Gastroesophageal sphincter (tissue), 4 donors: ENCODE results near the gene KRTAP1-5. TPM values are rescaled to one million over a fixed set of nuclear protein-coding genes. Genes with fewer than 3 reads are reported as not detected.

Experiments
- ATAC-seq: fragments of 150-250 bp; one replicate; pipeline ENCODE4 v1.9.1; 2016; ENCODE audit warnings: mild to moderate bottlenecking, moderate library complexity
- H3K27ac ChIP-seq, 4 donors: fragments of 200-600 bp; sonication (generic) in 3 of 4; 1 replicate in 3 of 4; 2 replicates in 1 of 4; pipeline ENCODE4 v1.5.1; 2016 to 2019
- H3K27me3 ChIP-seq: fragments of 200-600 bp; sonication (generic); one replicate; pipeline ENCODE4 v1.5.1; 2019
- H3K36me3 ChIP-seq, 2 donors: fragments of 200-600 bp; sonication (generic); one replicate each; pipeline ENCODE4 v1.5.1; 2019; ENCODE audit warnings: control low read depth in 1 of 2
- H3K4me1 ChIP-seq, 3 donors: fragments of 200-600 bp; sonication (generic); 1 replicate in 2 of 3; 2 replicates in 1 of 3; pipeline ENCODE4 v1.5.1; 2016 to 2019; ENCODE audit warnings: control low read depth in 2 of 3
- H3K4me3 ChIP-seq, 2 donors: fragments of 200-600 bp; sonication (generic); one replicate each; pipeline ENCODE4 v1.5.1; 2019; ENCODE audit warnings: mild to moderate bottlenecking in 1 of 2, moderate library complexity in 1 of 2
- H3K9me3 ChIP-seq, 3 donors: fragments of 200-600 bp; sonication (generic); one replicate each; pipeline ENCODE4 v1.5.1; 2017 to 2019; ENCODE audit warnings: control low read depth in 2 of 3
- EP300 ChIP-seq: sonication (generic); formaldehyde crosslinking; IDR thresholded peaks from one replicate; pipeline ENCODE4 v1.6.1; 2017; ENCODE audit warnings: antibody characterized with exemption, mild to moderate bottlenecking
- POLR2A ChIP-seq, 2 donors: fragments of 450-650 bp; IDR thresholded peaks; one replicate each; pipeline ENCODE4 v1.6.1; 2017; ENCODE audit warnings: antibody characterized with exemption in 2 of 2, mild to moderate bottlenecking in 2 of 2, moderate library complexity in 1 of 2
- POLR2AphosphoS5 ChIP-seq: sonication (generic); formaldehyde crosslinking; IDR thresholded peaks from one replicate; pipeline ENCODE4 v1.6.1; 2017; ENCODE audit warnings: antibody characterized with exemption
- WGBS, 2 donors: methylation state at CpG; one replicate each; pipeline ENCODE4 v1.1.5; 2018; ENCODE audit warnings: low coverage in 1 of 2; 5-methylcytosine and 5-hydroxymethylcytosine counted together
- total RNA-seq, 4 donors: library from RNA; depleted of rRNA; stranded (reverse); fragments of >200 nt; gene quantifications; one replicate each; pipeline ENCODE4 v1.1.0, GENCODE V29; 2016
- TF ChIP-seq, protein P1 (sequence below), 4 experiments: fragments of 200-600 bp in 2 of 4; fragments of 450-650 bp in 2 of 4; sonication (generic) in 1 of 4; IDR thresholded peaks; one replicate each; pipeline ENCODE4 v1.5.1; 2017 to 2019; ENCODE audit warnings: antibody characterized with exemption in 4 of 4, mild to moderate bottlenecking in 2 of 4, moderate library complexity in 2 of 4

Gene KRTAP1-5
- total RNA-seq, 4 donors from 2014 or later = not detected

DNA sequence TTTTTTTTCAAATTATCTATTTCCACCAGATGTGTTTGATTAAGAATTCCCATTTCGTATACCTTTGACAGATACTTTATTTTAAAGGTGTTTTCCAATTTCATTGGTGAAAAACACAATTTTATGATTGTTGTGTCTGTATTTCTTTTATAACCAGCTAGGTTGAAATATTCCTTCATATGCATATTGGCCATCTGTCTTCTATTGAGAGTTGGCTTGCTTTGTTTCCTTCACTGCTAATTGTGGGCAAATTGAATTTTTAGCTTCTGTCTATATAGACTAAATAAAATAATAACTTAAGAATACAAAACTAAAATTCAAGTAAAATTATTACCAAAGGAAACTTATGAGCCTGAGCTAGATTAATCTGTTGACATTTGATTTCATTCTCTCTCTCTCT, 31.9 kb downstream of the KRTAP1-5 start:
- WGBS, 2 donors = 40 to 63% methylated on average over 1 of the region's 1 CpG
- Histone ChIP-seq H3K4me1 (no peaks in the 10 kb centered on the region), H3K27me3 (peaks cover 53% of the 10 kb centered on the region), H3K36me3 (no peaks in the 10 kb centered on the region), H3K27ac (no peak overlapping the region), H3K9me3 (no peaks in the 10 kb centered on the region), H3K4me3 (no peak overlapping the region)
- no peak for ATAC-seq
- TF ChIP-seq, protein P1, sequence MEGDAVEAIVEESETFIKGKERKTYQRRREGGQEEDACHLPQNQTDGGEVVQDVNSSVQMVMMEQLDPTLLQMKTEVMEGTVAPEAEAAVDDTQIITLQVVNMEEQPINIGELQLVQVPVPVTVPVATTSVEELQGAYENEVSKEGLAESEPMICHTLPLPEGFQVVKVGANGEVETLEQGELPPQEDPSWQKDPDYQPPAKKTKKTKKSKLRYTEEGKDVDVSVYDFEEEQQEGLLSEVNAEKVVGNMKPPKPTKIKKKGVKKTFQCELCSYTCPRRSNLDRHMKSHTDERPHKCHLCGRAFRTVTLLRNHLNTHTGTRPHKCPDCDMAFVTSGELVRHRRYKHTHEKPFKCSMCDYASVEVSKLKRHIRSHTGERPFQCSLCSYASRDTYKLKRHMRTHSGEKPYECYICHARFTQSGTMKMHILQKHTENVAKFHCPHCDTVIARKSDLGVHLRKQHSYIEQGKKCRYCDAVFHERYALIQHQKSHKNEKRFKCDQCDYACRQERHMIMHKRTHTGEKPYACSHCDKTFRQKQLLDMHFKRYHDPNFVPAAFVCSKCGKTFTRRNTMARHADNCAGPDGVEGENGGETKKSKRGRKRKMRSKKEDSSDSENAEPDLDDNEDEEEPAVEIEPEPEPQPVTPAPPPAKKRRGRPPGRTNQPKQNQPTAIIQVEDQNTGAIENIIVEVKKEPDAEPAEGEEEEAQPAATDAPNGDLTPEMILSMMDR (IDR thresholded peaks at IDR 0.05) = no peak
- no peak for TF ChIP-seq POLR2A (IDR thresholded peaks at IDR 0.05)
- TF ChIP-seq EP300 = no peak
- TF ChIP-seq POLR2AphosphoS5 = no peak

GRCh38 chr17:40993839-40994238, 33.2 kb downstream of the KRTAP1-5 start, which contains the start of gene KRTAP3-3:
TSS of gene KRTAP3-3 (minus strand) at chr17:40994164. CDS start at chr17:40994097, 67 bp downstream.
- H3K4me3 ChIP-seq = no peak within 1 kb of the TSS
- no peak for ATAC-seq
- no peaks in the 10 kb centered on the region for H3K4me1 ChIP-seq
- peaks cover 41% of the 10 kb centered on the region for H3K27me3 ChIP-seq
- no peaks in the 10 kb centered on the region for H3K9me3 ChIP-seq
- H3K27ac ChIP-seq = no peak within 1 kb of the TSS
- no peak for TF ChIP-seq EP300
- TF ChIP-seq POLR2AphosphoS5 = no peak
- TF ChIP-seq, protein P1 (IDR thresholded peaks at IDR 0.05) = no peak
- TF ChIP-seq POLR2A (IDR thresholded peaks at IDR 0.05) = no peak
- H3K36me3 ChIP-seq = no peaks in the 10 kb centered on the region
- WGBS, 2 donors = 15 to 58% methylated on average over 3 to 4 of the region's 4 CpGs

GRCh38 chr17:40993084-40993483, 33.9 kb downstream of the KRTAP1-5 start:
- Histone ChIP-seq H3K9me3 (no peaks in the 10 kb centered on the region), H3K27me3 (peaks cover 41% of the 10 kb centered on the region), H3K27ac (no peak overlapping the region), H3K4me3 (no peak overlapping the region), H3K4me1 (no peaks in the 10 kb centered on the region), H3K36me3 (no peaks in the 10 kb centered on the region)
- no peak for ATAC-seq
- WGBS, 2 donors = 75 to 85% methylated on average over 2 of the region's 2 CpGs
- no peak for TF ChIP-seq POLR2A (IDR thresholded peaks at IDR 0.05)
- no peak for TF ChIP-seq EP300
- TF ChIP-seq POLR2AphosphoS5 = no peak
- TF ChIP-seq, protein P1 (IDR thresholded peaks at IDR 0.05) = no peak

DNA sequence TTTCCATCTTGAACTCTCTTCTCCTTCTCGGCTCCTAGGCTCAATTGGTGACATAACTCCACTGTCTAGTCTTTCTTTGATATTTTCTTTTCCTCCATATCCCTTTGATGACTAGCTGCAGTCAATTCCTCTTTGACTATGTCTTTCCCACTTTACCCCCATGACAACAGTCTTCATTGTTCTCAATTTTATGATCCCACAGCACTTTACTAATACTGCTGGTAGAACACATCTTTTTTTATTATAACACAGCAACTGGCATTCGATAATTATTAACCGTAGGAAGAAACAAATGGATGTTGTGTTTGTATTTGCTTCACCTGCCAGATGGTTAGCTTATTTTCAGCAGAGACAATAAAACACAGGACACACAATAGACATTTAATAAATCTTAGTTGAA, 34.3 kb downstream of the KRTAP1-5 start:
- no peak for ATAC-seq
- H3K9me3 ChIP-seq = no peaks in the 10 kb centered on the region
- H3K36me3 ChIP-seq = no peaks in the 10 kb centered on the region
- no peak for TF ChIP-seq POLR2AphosphoS5
- TF ChIP-seq, protein P1 (IDR thresholded peaks at IDR 0.05) = no peak
- TF ChIP-seq POLR2A (IDR thresholded peaks at IDR 0.05) = no peak
- no peak for TF ChIP-seq EP300
- 80 to 93% methylated on average over 3 of the region's 3 CpGs for WGBS, 2 donors
- no peak overlapping the region for H3K27ac ChIP-seq
- H3K27me3 ChIP-seq = peaks cover 39% of the 10 kb centered on the region
- H3K4me3 ChIP-seq = no peak overlapping the region
- no peaks in the 10 kb centered on the region for H3K4me1 ChIP-seq

- Histone ChIP-seq H3K27me3 (peaks cover 23% of the 10 kb centered on the region), H3K4me3 (no peak overlapping the region), H3K36me3 (no peaks in the 10 kb centered on the region), H3K27ac (no peak overlapping the region), H3K9me3 (no peaks in the 10 kb centered on the region), H3K4me1 (no peaks in the 10 kb centered on the region)
- TF ChIP-seq EP300 (no peak), POLR2A (IDR thresholded peaks at IDR 0.05) (no peak), POLR2AphosphoS5 (no peak)
- TF ChIP-seq, protein P1 (IDR thresholded peaks at IDR 0.05) = no peak
- WGBS, 2 donors = 42 to 73% methylated on average over 4 to 8 of the region's 8 CpGs
- ATAC-seq = no peak
These were observed 40.1 kb downstream of the KRTAP1-5 start for GRCh38 chr17:40986920-40987319.
